Frontal cortex (tissue), 4 donors: ENCODE results near the gene CNPPD1. TPM values are rescaled to one million over a fixed set of nuclear protein-coding genes. Genes with fewer than 3 reads are reported as not detected.

Experiments used
- DNase-seq, 2 donors: peaks; one replicate each; pipeline ENCODE4 v3.0.0; 2012; ENCODE audit warnings: low spot score in 2 of 2
- FAIRE-seq: peaks from 2 replicates; lab custom pipeline; 2012; peaks lifted over from hg19 to GRCh38; lab: Jason Lieb, UNC
- total RNA-seq: library from RNA; depleted of rRNA; stranded (reverse); fragments of >200 nt; gene quantifications from one replicate; pipeline ENCODE4 v1.2.3, GENCODE V29; 2014
- donor health status: control.
- donor health status: control.
- donor health status: control.

CNPPD1 gene
- total RNA-seq, 1 donor from 2014 or later: 32.2 TPM

DNA sequence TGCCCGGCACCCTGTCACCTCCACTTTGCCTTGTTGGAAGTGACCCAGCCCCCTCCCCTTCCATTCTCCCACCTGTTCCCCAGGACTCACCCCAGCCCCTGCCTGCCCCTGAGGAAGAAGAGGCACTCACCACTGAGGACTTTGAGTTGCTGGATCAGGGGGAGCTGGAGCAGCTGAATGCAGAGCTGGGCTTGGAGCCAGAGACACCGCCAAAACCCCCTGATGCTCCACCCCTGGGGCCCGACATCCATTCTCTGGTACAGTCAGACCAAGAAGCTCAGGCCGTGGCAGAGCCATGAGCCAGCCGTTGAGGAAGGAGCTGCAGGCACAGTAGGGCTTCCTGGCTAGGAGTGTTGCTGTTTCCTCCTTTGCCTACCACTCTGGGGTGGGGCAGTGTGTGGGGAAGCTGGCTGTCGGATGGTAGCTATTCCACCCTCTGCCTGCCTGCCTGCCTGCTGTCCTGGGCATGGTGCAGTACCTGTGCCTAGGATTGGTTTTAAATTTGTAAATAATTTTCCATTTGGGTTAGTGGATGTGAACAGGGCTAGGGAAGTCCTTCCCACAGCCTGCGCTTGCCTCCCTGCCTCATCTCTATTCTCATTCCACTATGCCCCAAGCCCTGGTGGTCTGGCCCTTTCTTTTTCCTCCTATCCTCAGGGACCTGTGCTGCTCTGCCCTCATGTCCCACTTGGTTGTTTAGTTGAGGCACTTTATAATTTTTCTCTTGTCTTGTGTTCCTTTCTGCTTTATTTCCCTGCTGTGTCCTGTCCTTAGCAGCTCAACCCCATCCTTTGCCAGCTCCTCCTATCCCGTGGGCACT lies 5.8 kb upstream of the CNPPD1 start:
- DNase-seq (no peak), FAIRE-seq (no peak)

DNA sequence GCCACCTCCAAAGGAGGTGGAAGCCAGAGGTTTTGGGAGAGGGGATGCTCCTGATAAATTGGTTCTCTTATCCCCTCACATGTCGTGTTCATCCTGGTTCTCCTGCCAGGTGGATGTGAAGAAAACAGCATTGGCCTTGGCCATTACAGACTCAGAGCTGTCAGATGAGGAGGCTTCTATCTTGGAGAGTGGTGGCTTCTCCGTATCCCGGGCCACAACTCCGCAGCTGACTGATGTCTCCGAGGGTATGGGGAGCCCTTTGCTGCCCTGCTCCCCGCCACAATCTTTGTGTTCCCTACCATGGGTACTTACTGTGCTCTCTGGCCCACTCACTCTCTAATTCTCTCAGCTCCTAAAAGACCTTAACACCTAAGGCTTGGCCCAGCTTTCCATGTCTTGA lies 4.8 kb upstream of the CNPPD1 start:
- DNase-seq (no peak), FAIRE-seq (no peak)

GRCh38 chr2:219180961-219181360 lies 4.2 kb upstream of the CNPPD1 start:
- FAIRE-seq: no peak
- DNase-seq: no peak

DNA sequence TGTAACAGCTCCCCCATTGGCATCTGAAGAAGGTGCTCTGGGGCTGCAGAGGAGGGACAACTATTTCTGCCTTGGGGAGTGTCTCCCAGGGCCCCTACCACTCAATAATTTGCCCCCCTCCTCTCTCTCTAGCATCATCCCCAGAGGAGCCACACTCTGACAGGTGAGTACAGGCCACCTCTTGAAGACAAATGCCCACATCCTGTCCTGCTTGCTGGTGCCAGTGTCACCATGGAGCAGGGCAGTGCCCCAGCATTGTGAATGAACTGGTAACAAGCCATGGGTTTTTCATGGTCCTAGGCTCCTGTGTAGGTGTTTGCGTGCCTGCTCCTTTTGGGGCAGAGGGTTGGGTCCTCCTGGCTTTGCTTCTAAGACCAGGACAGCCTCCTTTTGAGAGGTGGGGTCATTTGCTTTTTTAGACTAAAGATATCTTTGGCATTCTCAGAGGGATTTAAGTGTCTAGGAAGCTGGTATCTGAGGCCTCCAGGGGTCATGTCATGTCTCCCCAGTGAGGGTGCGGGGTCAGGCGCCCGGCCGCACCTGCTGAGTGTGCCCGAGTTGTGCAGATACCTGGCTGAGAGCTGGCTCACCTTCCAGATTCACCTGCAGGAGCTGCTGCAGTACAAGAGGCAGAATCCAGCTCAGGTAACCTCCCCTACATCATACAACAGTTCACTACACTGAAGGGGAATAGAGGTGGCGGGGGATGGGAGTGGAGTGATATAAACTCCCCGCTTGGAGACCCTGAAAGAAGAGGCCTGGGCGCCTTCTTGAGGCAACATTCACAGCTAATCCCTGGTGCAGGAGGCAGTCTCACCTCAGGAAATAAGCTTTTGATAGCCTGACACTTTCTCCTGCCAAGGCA lies 3.1 kb upstream of the CNPPD1 start:
- no peak for DNase-seq
- FAIRE-seq: no peak

GRCh38 chr2:219178377-219179175 lies 1.9 kb upstream of the CNPPD1 start:
- FAIRE-seq: no peak

GRCh38 chr2:219177552-219178376 lies 1.0 kb upstream of the CNPPD1 start, which contains the start of gene RETREG2:
TSS of gene RETREG2 (plus strand) at chr2:219178275. CDS start at chr2:219178353, 78 bp downstream.
- DNase-seq (peak; percentile 95 to 97), FAIRE-seq (no peak)

More at GRCh38 chr2:219178377-219179175, 1.9 kb upstream of the CNPPD1 start:
- DNase-seq: peak in 1 of 2 donors; percentile 52

GRCh38 chr2:219175928-219176817 lies 552 bp downstream of the CNPPD1 start:
- FAIRE-seq: no peak
- peak; percentile 46 to 47 for DNase-seq

- DNase-seq (no peak), FAIRE-seq (no peak)
These were observed 1.2 kb downstream of the CNPPD1 start for GRCh38 chr2:219175486-219175885.

GRCh38 chr2:219174801-219175200 lies 1.9 kb downstream of the CNPPD1 start:
- FAIRE-seq (no peak), DNase-seq (no peak)

GRCh38 chr2:219174146-219174545 lies 2.6 kb downstream of the CNPPD1 start:
- FAIRE-seq (no peak), DNase-seq (no peak)

DNA sequence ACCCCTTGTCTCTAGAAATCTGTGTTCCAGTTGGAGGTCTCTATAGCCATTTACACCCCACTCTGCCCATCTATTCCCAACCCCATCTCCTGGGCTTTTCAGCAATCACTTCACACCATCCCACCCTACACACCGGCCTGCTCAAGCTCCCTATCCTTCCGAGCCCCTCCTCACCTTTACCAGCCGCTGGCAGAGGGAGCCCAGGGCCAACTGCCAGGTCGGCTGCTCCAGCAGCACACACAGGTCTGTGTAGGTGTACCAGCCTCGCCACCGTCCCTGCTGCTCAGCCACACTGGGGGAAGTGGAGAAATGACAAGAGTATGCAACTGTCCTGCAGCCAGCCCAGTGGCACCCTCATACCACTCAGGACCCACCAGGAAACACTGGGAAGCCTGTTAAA lies 3.5 kb downstream of the CNPPD1 start:
- DNase-seq: no peak
- no peak for FAIRE-seq

- FAIRE-seq: no peak
- no peak for DNase-seq
These were observed 4.2 kb downstream of the CNPPD1 start for GRCh38 chr2:219172231-219173154.

DNA sequence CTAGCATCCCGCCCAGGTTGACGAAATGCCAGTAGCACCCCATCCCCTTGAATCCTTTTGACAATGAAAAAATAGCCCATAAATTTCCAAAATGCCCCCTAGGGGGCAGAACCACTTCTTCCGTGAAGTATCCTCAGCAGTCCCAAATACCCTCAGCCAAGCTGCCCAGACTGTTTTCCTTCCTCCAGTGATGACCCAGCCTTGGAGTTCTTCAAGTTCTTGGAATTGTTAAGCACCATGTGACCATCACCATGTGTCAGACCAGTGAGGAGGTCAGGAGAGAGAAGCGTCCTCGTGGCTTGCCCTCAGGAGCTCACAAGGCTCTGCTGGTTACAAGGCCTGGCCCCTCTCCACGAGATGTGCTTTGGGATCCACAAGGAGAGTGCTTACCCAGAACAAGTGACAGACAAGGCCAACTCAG lies 5.5 kb downstream of the CNPPD1 start:
- no peak for FAIRE-seq
- peak; percentile 38 to 65 for DNase-seq

DNA sequence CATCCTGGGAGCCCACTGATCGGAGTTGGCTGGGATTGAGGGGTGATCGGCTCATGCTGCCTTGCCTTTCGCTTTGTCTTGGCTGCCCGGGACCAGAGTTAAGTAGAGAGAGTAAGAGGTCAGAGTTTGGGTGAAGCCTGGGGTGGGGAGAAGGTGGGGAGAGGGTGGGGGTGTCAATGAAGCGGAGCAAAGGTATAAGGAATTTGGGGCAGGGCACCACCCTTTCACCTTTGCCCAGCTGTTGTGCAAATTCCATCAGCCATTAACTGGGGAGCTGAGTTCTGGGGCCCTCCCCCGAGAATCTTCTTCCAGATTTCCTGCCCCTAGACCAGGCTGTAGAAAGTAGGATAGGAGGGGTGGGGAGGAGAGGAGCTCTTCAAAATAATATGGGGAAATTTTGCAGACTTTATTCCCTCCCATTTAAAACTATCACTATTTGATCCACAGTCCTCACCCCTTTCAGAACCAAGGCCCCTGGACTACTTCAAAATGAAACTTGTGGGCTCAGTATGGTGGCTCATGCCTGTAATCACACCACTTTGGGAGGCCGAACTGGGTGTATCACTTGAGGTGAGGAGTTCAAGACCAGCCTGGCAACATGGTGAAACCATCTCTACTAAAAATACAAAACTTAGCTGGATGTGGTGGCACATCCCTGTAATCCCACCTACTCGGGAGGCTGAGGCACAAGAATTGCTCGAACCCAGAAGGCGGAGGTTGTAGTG lies 6.6 kb downstream of the CNPPD1 start, which contains the start of gene SLC23A3:
TSS of gene SLC23A3 (minus strand) at position 100 of the 725 bp plus-strand sequence. CDS start at position 55, 45 bp downstream.
- FAIRE-seq (no peak), DNase-seq (no peak)

- no peak for FAIRE-seq
These were observed 7.8 kb downstream of the CNPPD1 start for GRCh38 chr2:219168932-219169331.

DNA sequence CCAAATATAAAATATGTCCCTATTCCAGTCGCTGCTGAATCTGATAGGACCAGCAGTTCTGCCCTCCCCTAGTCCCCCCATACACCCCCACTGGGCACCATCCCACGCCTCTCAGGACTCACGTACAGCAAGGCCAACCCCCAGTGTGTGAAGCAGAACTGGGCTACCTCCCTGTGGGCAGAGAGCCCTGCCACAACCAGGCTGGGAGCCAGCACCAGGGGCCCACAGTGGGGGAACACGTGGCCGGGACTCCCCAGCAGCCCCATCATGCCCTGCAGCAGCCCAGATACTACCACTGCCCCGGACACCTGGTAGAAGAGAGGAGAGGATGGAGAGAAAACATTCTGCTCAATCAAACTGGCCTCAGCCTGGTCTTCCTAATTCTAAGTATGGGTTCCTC lies 8.2 kb downstream of the CNPPD1 start:
- DNase-seq (no peak), FAIRE-seq (no peak)

More at GRCh38 chr2:219168932-219169331, 7.8 kb downstream of the CNPPD1 start:
- no peak for DNase-seq
